GM19193 (cell line): ENCODE data around the gene LRRC40.

ENCODE experiments used
- POLR2A ChIP-seq: IDR thresholded peaks from 4 replicates; pipeline ENCODE4 v1.6.1; 2011; ENCODE audit not compliant: insufficient read depth, insufficient read length; ENCODE audit errors: extremely low read depth

LRRC40 gene

DNA sequence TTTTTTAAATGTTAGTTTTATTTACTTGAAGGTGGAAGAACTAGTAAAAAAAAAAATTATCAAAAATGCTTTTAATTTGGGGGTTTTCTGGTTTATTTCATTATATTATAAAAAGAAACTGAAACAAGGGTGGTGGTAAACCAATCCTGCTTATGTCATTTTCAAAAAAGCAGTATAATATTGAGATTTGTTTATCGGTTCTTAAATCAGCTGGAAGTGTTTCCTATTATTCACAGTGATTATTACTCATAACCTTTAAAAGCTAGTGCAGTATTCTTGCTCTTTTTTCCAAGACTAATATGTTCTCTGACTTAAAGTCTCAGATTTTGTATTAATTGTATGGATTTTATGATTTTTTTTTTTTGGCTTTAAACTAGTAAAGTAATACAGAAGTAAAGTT, 5.4 kb upstream of the LRRC40 start:
- no peak for TF ChIP-seq POLR2A

GRCh38 chr1:70208292-70208691, 2.9 kb upstream of the LRRC40 start:
- TF ChIP-seq POLR2A: no peak

GRCh38 chr1:70207492-70207891, 2.1 kb upstream of the LRRC40 start:
- no peak for TF ChIP-seq POLR2A

DNA sequence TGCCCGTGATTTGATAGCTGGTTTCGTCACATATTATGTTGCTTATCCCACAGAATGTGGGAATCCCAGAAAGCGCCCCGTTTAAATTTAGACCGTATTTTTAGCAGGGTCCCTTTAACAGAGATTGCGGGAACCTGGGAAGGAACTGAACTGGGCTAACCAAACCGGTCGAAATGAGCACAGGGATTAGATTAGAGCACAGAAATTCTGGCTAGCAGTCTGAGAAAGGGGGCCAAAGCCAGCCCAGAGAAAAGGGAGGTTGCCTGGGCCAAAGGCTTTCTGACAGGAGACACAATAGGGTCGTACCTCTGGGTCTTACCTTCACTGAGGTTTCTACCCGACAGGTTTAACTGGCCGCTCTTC, 327 bp downstream of the LRRC40 start:
- no peak for TF ChIP-seq POLR2A

DNA sequence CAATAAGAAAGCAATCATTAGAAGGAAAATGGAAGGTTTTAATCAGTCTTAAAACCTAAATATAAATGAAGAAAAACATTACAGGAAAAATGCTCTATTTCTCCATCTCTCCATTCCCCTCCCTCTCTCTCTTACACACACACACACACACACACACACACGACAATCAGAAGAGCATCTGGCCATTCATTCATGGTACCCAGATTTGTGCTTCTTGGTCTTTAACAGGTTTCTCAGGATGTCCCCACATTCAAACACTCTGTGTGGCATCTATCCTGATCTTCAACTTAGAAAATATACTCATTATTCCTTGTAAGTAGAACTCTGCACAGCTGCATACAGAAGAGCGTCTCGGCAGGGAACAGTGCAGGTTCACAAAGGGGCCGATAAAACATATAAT, 779 bp downstream of the LRRC40 start:
- TF ChIP-seq POLR2A: no peak

- TF ChIP-seq POLR2A: no peak
Measured at GRCh38 chr1:70204139-70204538, 1.2 kb downstream of the LRRC40 start.

DNA sequence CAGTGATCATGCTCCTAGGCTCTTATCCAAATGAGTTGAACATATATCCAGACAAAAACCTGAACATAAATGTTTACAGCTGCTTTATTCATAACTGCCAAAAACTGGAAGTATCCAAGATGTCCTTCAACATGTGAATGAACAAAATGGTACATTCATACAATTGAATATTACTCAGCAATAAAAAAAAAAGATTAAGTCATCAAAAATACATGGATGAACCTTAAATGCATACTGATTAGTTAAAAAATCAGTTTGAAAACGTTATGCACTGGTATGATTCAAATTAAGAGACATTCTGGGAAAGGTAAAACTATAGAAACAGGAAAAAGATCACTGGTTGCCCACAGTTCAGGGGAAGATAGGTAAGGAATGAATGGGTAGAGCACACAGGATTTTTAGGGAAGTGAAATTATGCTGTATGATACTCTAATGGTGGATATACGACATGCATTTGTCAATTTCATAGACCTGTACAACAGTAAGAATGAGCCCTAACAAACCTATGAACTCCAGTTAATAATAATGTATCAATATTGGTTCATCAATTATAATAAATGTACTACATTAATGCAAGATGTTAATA, 3.1 kb downstream of the LRRC40 start:
- no peak for TF ChIP-seq POLR2A

- no peak for TF ChIP-seq POLR2A
Measured at GRCh38 chr1:70200065-70200464, 5.3 kb downstream of the LRRC40 start.

DNA sequence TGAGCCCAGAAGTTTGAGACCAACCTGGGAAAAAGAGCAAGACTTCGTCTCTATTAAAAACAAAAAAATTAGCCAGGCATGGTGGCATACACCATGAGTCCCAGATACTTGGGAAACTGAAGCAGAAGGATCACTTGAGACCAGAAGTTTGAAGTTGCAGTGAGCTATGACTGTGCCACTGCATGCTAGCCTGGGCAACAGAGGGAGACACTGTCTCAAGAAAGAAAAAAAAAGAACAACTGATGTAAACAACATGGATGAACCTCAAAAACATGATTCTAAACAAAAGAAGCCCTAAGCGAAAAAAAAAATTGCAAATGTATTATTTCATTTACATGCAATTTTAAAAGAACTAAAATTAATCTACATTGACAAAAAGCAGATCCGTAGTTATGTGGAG, 9.0 kb downstream of the LRRC40 start:
- TF ChIP-seq POLR2A: no peak

DNA sequence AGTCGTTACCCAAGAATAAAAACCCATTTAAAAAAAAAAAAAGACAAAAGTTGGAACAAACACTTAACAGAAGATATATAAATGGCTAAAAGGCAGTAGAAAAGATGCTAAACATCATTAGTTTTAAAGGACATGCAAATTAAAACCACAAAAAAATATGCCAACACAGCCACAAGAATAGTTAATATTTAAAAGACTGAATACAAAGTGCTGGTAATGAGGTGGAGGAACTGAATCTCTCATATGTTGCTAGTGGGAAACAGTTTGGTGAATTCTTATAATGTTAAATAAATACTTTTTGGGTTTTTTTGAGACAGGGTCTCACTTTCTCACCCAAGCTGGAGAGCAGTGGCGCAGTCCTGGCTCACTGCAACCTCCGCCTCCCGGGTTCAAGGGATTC, 10.0 kb downstream of the LRRC40 start:
- TF ChIP-seq POLR2A: no peak

GRCh38 chr1:70194601-70195000, 10.8 kb downstream of the LRRC40 start:
- no peak for TF ChIP-seq POLR2A

- no peak for TF ChIP-seq POLR2A
Measured at GRCh38 chr1:70190180-70190579, 15.2 kb downstream of the LRRC40 start.

DNA sequence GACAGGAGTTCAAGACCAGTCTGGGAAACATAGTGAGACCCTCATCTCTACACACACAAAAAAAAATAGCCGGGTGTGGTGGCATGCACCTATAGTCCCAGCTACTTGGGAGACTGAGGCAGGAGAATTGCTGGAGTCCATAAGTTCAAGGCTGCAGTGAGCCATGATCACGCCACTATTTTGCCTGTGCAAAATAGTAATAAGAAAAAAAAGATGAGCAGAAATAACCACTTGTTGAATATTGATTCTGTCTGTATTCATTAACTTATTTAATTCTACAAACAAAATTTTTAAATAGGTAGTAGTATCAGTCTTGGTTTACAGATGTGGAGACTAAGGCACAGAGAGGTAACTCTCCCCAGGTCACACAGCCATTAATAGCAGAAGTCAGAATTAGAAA, 16.9 kb downstream of the LRRC40 start:
- TF ChIP-seq POLR2A: no peak

- no peak for TF ChIP-seq POLR2A
Measured at GRCh38 chr1:70171512-70171911, 33.9 kb downstream of the LRRC40 start.

DNA sequence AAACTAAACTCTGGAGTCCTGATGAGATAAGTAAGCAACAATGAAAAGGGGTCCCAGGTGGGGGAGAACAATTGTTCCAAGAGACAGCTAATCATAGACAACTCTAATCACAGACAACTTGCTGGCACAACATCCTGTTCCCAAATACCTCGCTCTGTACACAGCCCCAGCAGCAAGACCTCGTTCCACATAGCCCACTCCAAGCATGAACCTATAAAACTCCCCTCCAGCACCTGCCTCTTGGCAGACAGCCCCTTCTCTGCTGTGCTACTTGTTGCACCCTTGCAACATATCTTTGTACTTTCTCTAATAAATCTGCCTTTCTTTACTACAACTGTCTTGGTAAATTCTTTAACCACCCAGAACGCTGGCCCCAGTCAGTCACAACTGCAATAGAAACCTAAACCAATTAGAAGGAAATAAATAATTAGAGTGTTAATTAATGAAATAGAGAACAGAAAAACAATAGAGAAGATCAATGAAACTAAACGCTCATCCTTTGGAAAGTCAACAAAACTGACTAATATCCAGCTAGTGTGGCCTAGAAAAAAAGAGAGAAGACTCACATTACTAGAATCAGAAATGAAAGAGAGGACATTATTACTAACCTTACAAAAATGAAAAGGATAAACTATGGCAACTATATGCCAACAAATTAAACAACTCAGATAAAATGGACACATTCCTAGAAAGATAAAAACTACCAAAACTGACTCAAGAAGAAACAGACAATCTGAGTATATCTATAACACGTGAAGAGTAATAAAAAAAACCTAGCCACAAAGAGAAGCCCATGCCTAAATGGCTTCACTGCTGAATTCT, 36.1 kb downstream of the LRRC40 start:
- no peak for TF ChIP-seq POLR2A

GRCh38 chr1:70168283-70168682, 37.1 kb downstream of the LRRC40 start:
- TF ChIP-seq POLR2A: no peak

GRCh38 chr1:70164350-70164749, 41.0 kb downstream of the LRRC40 start:
- TF ChIP-seq POLR2A: no peak

GRCh38 chr1:70156529-70157120, 48.8 kb downstream of the LRRC40 start:
- no peak for TF ChIP-seq POLR2A
